ENCODE results near the gene CD248. TPM values are rescaled to one million over a fixed set of nuclear protein-coding genes. Genes with fewer than 3 reads are reported as not detected.
"Not testable (repeated sequence)": the region's sequence is repeated elsewhere in the genome, so short reads cannot be mapped to it uniquely, and the experiment has no call there.

Gene CD248
- polyA plus RNA-seq, 6 donors from 2014 or later: 0.09 to 0.39 (median 0.24) TPM; not detected in 1

DNA sequence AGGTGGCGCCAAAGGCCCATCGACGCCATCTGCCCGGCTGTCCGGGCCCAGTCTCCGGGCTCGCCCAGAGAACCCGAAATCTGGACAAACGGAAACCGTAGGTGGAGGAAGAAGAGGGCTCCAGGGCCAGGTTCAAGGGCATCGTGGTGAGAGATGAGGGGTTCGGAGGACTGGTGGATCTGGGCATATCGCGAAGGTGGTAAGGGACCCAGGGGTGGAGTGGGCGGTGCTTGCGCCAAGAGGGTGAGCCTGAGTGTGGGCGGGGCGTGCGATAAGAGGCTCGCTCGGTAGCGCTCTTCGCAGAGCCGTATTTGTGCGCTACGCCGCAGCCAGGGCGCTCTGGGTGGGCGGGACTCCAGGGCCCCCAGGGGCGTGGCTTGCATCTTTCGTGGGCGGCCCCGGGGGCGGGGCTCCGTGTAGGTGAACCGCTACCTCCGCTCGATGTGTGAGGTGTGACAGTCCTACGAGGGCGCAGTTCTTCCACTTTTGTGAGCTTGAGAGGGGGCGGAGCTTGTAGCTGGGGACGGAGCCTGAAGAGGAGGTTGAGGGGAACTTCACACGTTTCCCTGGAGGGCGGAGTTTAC, 4.8 kb downstream of the CD248 start:
- H3K4me1 Mint-ChIP-seq: peaks cover 14 to 35% (median 24%) of the 10 kb centered on the region in 3 donors
- H3K36me3 Mint-ChIP-seq: no peaks in the 10 kb centered on the region
- ATAC-seq (ENCODE audit: low read depth in 2 of 2): peak; percentile 74 to 76
- peak; percentile 99 for DNase-seq
- peak overlapping the region; percentile 80 to 99 (median 96) for H3K4me3 Mint-ChIP-seq
- H3K27me3 Mint-ChIP-seq: peaks cover 4 to 9% (median 6%) of the 10 kb centered on the region in 3 donors
- H3K9me3 Mint-ChIP-seq: no peaks in the 10 kb centered on the region
- H3K27ac Mint-ChIP-seq: peak overlapping the region; percentile 84 to 99 (median 98)

DNA sequence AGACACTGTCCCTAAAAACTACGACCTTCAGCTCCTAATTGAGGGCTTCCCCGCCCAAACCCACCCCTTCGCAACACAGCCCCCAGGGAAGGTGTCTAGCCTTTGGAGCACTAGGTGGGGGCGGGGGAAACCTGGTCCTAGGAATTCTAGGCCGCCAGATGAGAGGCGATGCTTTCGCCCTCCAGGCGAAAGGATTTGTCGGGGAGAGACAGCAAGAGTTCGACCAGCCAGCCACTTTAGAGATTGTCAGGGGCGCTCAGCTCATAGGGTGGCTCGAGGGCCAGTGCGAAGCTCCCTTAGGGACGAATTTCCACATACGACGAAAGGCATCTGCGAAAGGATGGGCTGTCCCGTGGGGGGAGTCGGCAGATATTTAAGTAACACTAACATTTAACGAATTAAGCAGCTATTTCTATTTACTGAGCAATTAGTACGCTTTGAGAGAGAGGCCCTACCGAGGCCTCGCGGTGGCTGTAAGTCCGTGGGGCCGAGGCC, 5.3 kb downstream of the CD248 start:
- peak overlapping the region; percentile 80 to 99 (median 96) for H3K4me3 Mint-ChIP-seq
- ATAC-seq (ENCODE audit: low read depth in 2 of 2): no peak
- no peaks in the 10 kb centered on the region for H3K36me3 Mint-ChIP-seq
- H3K27ac Mint-ChIP-seq: peak overlapping the region; percentile 84 to 99 (median 98)
- no peak for DNase-seq
- peaks cover 4 to 9% (median 6%) of the 10 kb centered on the region in 3 donors for H3K27me3 Mint-ChIP-seq
- H3K9me3 Mint-ChIP-seq: no peaks in the 10 kb centered on the region
- peaks cover 13 to 34% (median 24%) of the 10 kb centered on the region in 3 donors for H3K4me1 Mint-ChIP-seq

- not testable (repeated sequence) for DNase-seq; H3K36me3 Mint-ChIP-seq; H3K9me3 Mint-ChIP-seq; H3K27ac Mint-ChIP-seq; ATAC-seq (ENCODE audit: low read depth in 2 of 2); H3K27me3 Mint-ChIP-seq
- Mint-ChIP-seq H3K4me1 (peaks cover 13 to 31% (median 23%) of the 10 kb centered on the region in 3 donors), H3K4me3 (peak overlapping the region in 2 of 8 donors; percentile 21 to 91)
These were observed 5.9 kb downstream of the CD248 start for GRCh38 chr11:66310803-66311440.

- H3K27ac Mint-ChIP-seq: no peak overlapping the region
- peaks cover 10 to 25% (median 18%) of the 10 kb centered on the region in 3 donors for H3K4me1 Mint-ChIP-seq
- peaks cover 4 to 9% (median 6%) of the 10 kb centered on the region in 3 donors for H3K27me3 Mint-ChIP-seq
- ATAC-seq (ENCODE audit: low read depth in 2 of 2): no peak
- no peaks in the 10 kb centered on the region for H3K9me3 Mint-ChIP-seq
- H3K36me3 Mint-ChIP-seq: no peaks in the 10 kb centered on the region
- no peak for DNase-seq
- peak overlapping the region in 1 of 8 donors; percentile 21 for H3K4me3 Mint-ChIP-seq
These were observed 6.5 kb downstream of the CD248 start for GRCh38 chr11:66310324-66310723.

DNA sequence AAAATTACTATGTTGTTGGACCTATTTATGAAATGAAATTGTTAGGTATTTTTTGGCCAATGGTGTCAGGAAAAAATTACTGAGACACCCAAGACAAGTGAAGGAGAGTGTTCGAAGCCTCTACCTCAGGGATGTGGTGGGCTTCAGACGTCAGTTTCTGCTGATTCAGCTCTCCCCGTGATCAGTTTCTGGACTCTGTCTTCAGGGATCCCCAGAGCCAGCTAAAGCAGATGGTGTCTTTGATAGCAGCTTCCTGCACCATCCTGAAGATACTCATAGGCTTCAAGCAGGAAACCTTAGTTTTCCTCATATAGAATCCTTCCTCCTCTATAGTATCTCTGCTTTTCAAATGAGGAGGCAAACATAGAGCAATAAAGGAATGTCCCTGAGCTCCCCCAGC, 7.4 kb downstream of the CD248 start:
- H3K4me1 Mint-ChIP-seq: peaks cover 8 to 20% (median 13%) of the 10 kb centered on the region in 3 donors
- H3K27me3 Mint-ChIP-seq: peaks cover 4 to 11% (median 9%) of the 10 kb centered on the region in 3 donors
- H3K36me3 Mint-ChIP-seq: no peaks in the 10 kb centered on the region
- no peak overlapping the region for H3K27ac Mint-ChIP-seq
- H3K9me3 Mint-ChIP-seq: no peaks in the 10 kb centered on the region
- DNase-seq (no peak), ATAC-seq (ENCODE audit: low read depth in 2 of 2) (no peak)
- no peak overlapping the region for H3K4me3 Mint-ChIP-seq

DNA sequence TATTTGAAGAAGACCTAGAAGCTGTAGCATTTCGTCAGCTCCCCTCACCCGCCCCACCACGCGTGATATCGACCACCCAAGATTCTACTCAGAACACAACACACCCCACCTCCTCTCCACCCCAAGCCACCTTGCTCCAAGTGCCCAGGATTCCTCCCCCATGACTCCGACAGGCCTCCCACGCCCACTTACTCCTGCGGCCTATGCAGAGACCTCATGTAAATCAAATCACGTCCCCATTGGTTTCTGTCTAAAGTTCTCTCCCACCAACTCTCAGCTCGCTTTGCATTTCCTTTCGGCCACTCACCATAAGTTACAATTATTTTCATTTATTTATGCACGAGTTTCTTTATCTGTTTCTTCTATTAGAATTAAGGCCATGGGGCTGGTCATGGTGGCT, 14.2 kb downstream of the CD248 start:
- Mint-ChIP-seq H3K27me3 (peaks cover 6 to 13% (median 7%) of the 10 kb centered on the region in 3 donors), H3K4me1 (no peaks in the 10 kb centered on the region), H3K36me3 (no peaks in the 10 kb centered on the region), H3K27ac (no peak overlapping the region), H3K9me3 (no peaks in the 10 kb centered on the region), H3K4me3 (no peak overlapping the region)
- DNase-seq (no peak), ATAC-seq (ENCODE audit: low read depth in 2 of 2) (no peak)

DNA sequence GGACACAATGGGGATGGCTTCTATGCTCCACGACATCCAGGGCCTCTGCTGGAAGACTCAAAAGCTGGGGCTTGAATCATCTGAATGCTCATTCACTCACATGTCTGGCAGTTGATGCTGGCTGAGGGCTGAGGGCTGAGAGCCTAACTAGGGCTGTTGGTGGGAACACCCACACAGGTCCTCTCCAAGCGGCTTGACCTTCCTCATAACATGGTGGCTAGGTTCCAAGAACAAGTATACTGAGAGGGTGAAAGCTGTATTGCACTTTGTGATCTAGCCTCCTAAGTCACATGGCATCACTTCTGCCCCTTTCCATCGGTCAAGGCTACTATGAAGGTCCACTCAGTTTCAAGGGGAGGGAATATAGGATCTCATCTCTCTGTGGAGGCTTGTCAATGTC, 17.7 kb downstream of the CD248 start:
- Mint-ChIP-seq H3K4me1 (peaks cover 0 to 4% (median 0%) of the 10 kb centered on the region in 3 donors), H3K4me3 (no peak overlapping the region), H3K27ac (peak overlapping the region in 1 of 6 donors; percentile 31), H3K9me3 (peaks cover 0 to 1% (median 0%) of the 10 kb centered on the region in 7 donors), H3K36me3 (no peaks in the 10 kb centered on the region), H3K27me3 (peaks cover 4 to 26% (median 10%) of the 10 kb centered on the region in 3 donors)
- ATAC-seq (ENCODE audit: low read depth in 2 of 2): no peak
- DNase-seq: no peak

DNA sequence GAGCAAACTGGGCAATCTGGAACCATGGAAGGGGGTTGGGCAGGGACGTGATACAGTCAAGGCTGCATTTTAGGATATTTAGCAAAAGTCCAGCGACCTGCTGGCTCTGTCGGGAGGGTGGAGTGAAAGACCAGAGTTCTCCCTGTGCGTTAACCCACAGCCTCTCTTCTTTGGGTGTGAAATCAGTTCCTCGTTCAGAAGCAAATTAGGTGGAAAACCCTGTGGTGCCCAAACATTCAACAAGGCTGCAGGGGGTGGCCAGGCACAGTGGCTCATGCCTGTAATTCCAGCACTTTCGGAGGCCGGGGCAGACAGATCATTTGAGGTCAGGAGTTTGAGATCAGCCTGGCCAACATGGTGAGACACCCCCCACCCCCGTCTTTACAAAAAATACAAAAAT, 19.2 kb downstream of the CD248 start:
- no peaks in the 10 kb centered on the region for H3K36me3 Mint-ChIP-seq
- no peak overlapping the region for H3K4me3 Mint-ChIP-seq
- DNase-seq: no peak
- peaks cover 0 to 1% (median 0%) of the 10 kb centered on the region in 7 donors for H3K9me3 Mint-ChIP-seq
- ATAC-seq (ENCODE audit: low read depth in 2 of 2): no peak
- no peak overlapping the region for H3K27ac Mint-ChIP-seq
- peaks cover 14 to 36% (median 23%) of the 10 kb centered on the region in 3 donors for H3K27me3 Mint-ChIP-seq
- H3K4me1 Mint-ChIP-seq: peaks cover 3 to 11% (median 4%) of the 10 kb centered on the region in 3 donors

DNA sequence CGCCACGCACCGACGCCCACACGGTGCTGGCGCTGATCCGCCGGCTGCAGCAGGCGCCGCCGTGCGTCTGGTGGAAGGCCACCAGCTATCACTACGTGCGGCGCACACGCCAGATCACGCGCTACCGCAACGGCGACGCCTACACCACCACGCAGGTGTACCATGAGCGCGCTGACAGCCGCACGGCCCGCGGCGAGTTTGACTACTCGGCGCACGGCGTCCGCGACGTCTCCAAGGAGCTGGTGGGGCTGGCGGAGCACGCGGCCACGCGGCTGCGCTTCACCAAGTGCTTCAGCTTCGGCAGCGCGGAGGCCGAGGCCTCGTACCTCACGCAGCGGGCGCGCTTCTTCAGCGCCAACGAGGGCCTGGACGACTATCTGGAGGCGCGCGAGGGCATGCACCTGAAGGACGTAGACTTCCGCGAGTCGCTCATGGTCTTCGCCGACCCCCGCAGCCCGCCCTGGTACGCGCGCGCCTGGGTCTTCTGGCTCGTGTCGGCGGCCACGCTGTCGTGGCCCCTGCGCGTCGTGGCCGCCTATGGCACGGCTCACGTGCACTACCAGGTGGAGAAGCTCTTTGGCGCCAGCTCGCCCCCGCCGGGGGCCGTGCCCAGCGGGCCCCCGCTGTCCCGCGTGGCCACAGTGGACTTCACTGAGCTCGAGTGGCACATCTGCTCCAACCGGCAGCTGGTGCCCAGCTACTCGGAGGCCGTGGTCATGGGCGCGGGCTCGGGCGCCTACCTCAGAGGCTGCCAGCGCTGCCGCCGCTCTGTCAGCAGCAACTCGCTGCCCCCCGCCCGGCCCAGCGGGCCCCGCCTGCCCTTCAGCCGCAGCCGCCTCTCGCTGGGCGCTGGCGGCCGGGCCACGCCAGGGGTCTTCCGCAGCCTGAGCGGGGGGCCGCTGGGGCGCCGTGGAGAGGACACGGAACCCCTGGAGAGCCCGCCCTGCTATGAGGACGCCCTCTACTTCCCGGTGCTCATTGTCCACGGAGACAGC, 21.9 kb downstream of the CD248 start:
- Mint-ChIP-seq H3K36me3 (no peaks in the 10 kb centered on the region), H3K9me3 (peaks cover 0 to 1% (median 0%) of the 10 kb centered on the region in 7 donors), H3K27ac (no peak overlapping the region), H3K4me3 (peak overlapping the region in 1 of 8 donors; percentile 84), H3K27me3 (peaks cover 21 to 45% (median 28%) of the 10 kb centered on the region in 3 donors), H3K4me1 (peaks cover 15 to 20% (median 19%) of the 10 kb centered on the region in 3 donors)
- DNase-seq (no peak), ATAC-seq (ENCODE audit: low read depth in 2 of 2) (no peak)

DNA sequence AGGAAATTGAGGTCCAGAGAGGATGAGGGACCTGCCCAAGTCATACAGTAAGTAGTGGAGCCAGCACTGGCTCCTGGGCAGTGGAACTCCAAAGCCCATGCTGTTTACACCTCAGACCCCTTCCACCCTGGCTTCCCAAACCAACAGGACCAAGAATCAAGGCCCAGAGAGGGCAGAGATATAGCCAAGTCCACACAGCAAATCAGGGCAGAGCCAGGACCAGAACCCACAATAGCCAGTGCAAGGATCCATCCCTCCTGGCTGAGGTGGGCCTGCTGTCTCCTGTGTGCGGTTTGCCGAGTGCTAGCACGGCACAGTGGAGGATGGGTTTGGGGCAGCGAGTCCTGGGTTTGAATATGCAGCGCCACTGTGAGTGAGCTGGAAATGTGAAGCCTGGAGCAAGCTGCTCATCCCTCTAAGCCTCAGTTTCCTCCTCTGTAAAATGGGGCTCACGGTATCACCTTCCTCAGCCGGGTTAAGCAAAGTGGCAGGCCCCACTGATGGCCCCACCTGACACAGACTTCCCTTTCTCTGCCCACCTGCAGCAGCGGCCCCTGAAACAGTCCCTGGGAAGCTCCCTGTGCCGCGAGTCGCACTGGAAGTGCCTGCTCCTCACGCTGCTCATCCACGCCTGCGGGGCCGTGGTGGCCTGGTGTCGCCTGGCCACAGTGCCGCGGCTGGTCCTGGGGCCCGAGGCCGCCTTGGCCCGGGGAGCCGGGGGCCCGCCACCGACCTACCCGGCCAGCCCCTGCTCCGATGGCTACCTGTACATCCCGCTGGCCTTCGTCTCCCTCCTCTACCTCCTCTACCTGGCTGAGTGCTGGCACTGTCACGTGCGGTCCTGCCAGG, 22.8 kb downstream of the CD248 start:
- Mint-ChIP-seq H3K4me3 (peak overlapping the region in 4 of 8 donors; percentile 16 to 84 (median 57)), H3K4me1 (peaks cover 24 to 30% (median 28%) of the 10 kb centered on the region in 3 donors), H3K36me3 (no peaks in the 10 kb centered on the region), H3K27me3 (peaks cover 22 to 45% (median 28%) of the 10 kb centered on the region in 3 donors), H3K27ac (no peak overlapping the region), H3K9me3 (peaks cover 0 to 1% (median 0%) of the 10 kb centered on the region in 7 donors)
- ATAC-seq (ENCODE audit: low read depth in 2 of 2): no peak
- no peak for DNase-seq

DNA sequence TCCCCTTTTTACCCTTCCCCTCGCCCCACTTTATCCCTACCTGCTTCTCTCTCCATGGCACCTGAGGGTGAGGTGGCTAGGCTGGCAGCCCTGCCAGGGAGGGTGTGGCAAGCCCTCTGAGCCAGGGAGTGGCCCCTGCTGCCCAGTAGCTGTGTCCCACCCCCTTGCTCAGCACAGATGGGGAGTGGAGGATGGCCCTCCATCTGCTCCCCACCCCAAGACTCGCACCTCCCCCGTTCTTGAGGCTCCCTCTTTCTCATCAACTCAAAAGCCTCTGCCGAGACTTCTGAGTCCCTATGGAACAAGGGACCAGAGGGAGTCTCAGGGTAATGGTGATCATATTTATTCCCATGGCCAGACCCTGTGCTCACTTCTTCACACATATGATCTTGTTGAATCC, 23.5 kb downstream of the CD248 start:
- DNase-seq (no peak), ATAC-seq (ENCODE audit: low read depth in 2 of 2) (no peak)
- peak overlapping the region in 7 of 8 donors; percentile 16 to 87 (median 59) for H3K4me3 Mint-ChIP-seq
- peaks cover 0 to 1% (median 0%) of the 10 kb centered on the region in 7 donors for H3K9me3 Mint-ChIP-seq
- no peak overlapping the region for H3K27ac Mint-ChIP-seq
- peaks cover 27 to 31% (median 30%) of the 10 kb centered on the region in 3 donors for H3K4me1 Mint-ChIP-seq
- H3K36me3 Mint-ChIP-seq: no peaks in the 10 kb centered on the region
- peaks cover 23 to 45% (median 28%) of the 10 kb centered on the region in 3 donors for H3K27me3 Mint-ChIP-seq
